ENCODE results near the gene ARSG. TPM values are rescaled to one million over a fixed set of nuclear protein-coding genes. Genes with fewer than 3 reads are reported as not detected.

ARSG gene
- total and polyA plus RNA-seq, 10 of the 15 experiments (the other 5 are each of a cell fraction or from before 2014, with no cell fraction given), result 2.9 to 13.5 (median 7.6) TPM

GRCh38 chr17:68450801-68451200 lies 159.5 kb downstream of the ARSG start:
- DNase-seq (ENCODE audit: low read depth, low spot score) (no peak), FAIRE-seq (no peak), ATAC-seq (no peak)
- no peaks in the 10 kb centered on the region for H3K79me2 ChIP-seq (ENCODE audit: control insufficient read depth, insufficient read depth, low read length)
- H3K27me3 ChIP-seq (replicated peaks in 1 of 2; ENCODE audit: control insufficient read depth in 2 of 2, insufficient read depth in 2 of 2, low read length in 1 of 2), result no peaks in the 10 kb centered on the region
- TF ChIP-seq ZNF24 (IDR thresholded peaks at IDR 0.05), result no peak
- no peak for TF ChIP-seq SMC3 (IDR thresholded peaks at IDR 0.05; ENCODE audit: borderline replicate concordance, low read length)
- no peak for TF ChIP-seq ZNF687 (IDR thresholded peaks at IDR 0.05)
- TF ChIP-seq TBL1XR1 (IDR thresholded peaks at IDR 0.05; ENCODE audit: low read depth, low read length), result no peak
- no peak for TF ChIP-seq ZSCAN29 (IDR thresholded peaks at IDR 0.05)
- no peak for TF ChIP-seq RELA (IDR thresholded peaks at IDR 0.05; ENCODE audit: borderline replicate concordance, partially characterized antibody)
- no peak for TF ChIP-seq ETV6 (conservative IDR thresholded peaks at IDR 0.05 in 1 of 2, IDR thresholded peaks at IDR 0.05 in 1 of 2; ENCODE audit: borderline replicate concordance in 1 of 2, low read depth in 1 of 2)
- TF ChIP-seq WRNIP1 (IDR thresholded peaks at IDR 0.05; ENCODE audit: borderline replicate concordance, low read depth, low read length), result no peak
- no peak for TF ChIP-seq FOXK2 (IDR thresholded peaks at IDR 0.05)
- 95% methylated on average over 14 of the region's 14 CpGs for WGBS (ENCODE audit: insufficient coverage, insufficient replicate concordance, low lambda C conversion rate, missing lambda C conversion rate)
- no peaks in the 10 kb centered on the region for H4K20me1 ChIP-seq (ENCODE audit: control insufficient read depth, insufficient read depth)
- no peak overlapping the region for H3K9ac ChIP-seq (ENCODE audit: control insufficient read depth, insufficient read depth, low read length)
- intact Hi-C loops (cut with micrococcal nuclease; ENCODE audit: unreplicated experiment) (no loop called here), in situ Hi-C loops (cut with MboI) (no loop called here)
- CTCF ChIA-PET, result interaction anchor here (1.9 kb wide), 1 partner anchor 14 kb away, joined by 12 read pairs; no protein-coding TSS in a partner anchor
- RAD21 ChIA-PET (ENCODE audit: unreplicated experiment), result interaction anchor here (0.7 kb wide), 1 partner anchor 186 kb away, joined by 3 read pairs; no protein-coding TSS in a partner anchor
- no peaks in the 10 kb centered on the region for H3K4me1 ChIP-seq (ENCODE audit: control insufficient read depth, insufficient read depth, low read length)
- H3K4me2 ChIP-seq (ENCODE audit: control insufficient read depth, insufficient read depth), result no peak overlapping the region
- H2AFZ ChIP-seq (ENCODE audit: control insufficient read depth, low read depth, low read length), result no peak overlapping the region
- BruUV-seq (replicated peaks), result no TSS peak
- H3K36me3 ChIP-seq (ENCODE audit: control insufficient read depth in 2 of 2, insufficient read depth in 2 of 2, low read length in 1 of 2), result peaks cover 0 to 3% of the 10 kb centered on the region in 2 experiments; a peak in 2 of 4 replicates
- no peak overlapping the region for H3K4me3 ChIP-seq
- SMC1A ChIA-PET (ENCODE audit: uncharacterized antibody, unreplicated experiment), result interaction anchor here (1.4 kb wide), 1 partner anchor 10 kb away, joined by 6 read pairs; no protein-coding TSS in a partner anchor
- POLR2A ChIA-PET, result interaction anchor here (0.6 kb wide), 1 partner anchor 9 kb away, joined by 4 read pairs; no protein-coding TSS in a partner anchor
- H3K9me3 ChIP-seq (replicated peaks; ENCODE audit: control insufficient read depth, insufficient read depth, low read length), result no peaks in the 10 kb centered on the region; the same call in 2 of the 3 replicates
- H3K27ac ChIP-seq (ENCODE audit: control insufficient read depth, insufficient read depth), result no peak overlapping the region
